ENCODE data around the gene CAPN2.

The CAPN2 gene

GRCh38 chr1:223724376-223724775 lies 12.0 kb downstream of the CAPN2 start:
- Histone ChIP-seq H3F3A (ENCODE audit: insufficient read depth, low read length) (peaks cover 6% of the 10 kb centered on the region), H3K9ac (ENCODE audit: low read length) (no peak overlapping the region), H4K20me1 (ENCODE audit: insufficient read depth, low read length) (no peaks in the 10 kb centered on the region), H3K27ac (ENCODE audit: low read length) (no peak overlapping the region), H3K4me3 (ENCODE audit: low read length) (no peak overlapping the region), H3K4me1 (ENCODE audit: low read length) (peaks cover 41% of the 10 kb centered on the region), H3K9me3 (replicated peaks; ENCODE audit: insufficient read depth, low read length) (no peaks in the 10 kb centered on the region), H3K4me2 (ENCODE audit: low read depth, low read length) (no peak overlapping the region), H2AFZ (ENCODE audit: low read length) (no peak overlapping the region), H3K36me3 (replicated peaks; ENCODE audit: insufficient read depth, low read length) (no peaks in the 10 kb centered on the region), H3K9me2 (replicated peaks; ENCODE audit: insufficient read depth, low read length) (no peaks in the 10 kb centered on the region), H3K79me2 (ENCODE audit: low read length) (peaks cover 27% of the 10 kb centered on the region), H3K27me3 (replicated peaks; ENCODE audit: insufficient read depth, low read length) (no peaks in the 10 kb centered on the region)
- TF ChIP-seq EZH2phosphoT487 (IDR thresholded peaks at IDR 0.05; ENCODE audit: low read length), result no peak
- TF ChIP-seq CTCF (IDR thresholded peaks at IDR 0.05; ENCODE audit: low read length), result no peak
- TF ChIP-seq EZH2 (optimal IDR thresholded peaks at IDR 0.05; ENCODE audit: low read depth, low read length), result no peak
- no peak for DNase-seq

DNA sequence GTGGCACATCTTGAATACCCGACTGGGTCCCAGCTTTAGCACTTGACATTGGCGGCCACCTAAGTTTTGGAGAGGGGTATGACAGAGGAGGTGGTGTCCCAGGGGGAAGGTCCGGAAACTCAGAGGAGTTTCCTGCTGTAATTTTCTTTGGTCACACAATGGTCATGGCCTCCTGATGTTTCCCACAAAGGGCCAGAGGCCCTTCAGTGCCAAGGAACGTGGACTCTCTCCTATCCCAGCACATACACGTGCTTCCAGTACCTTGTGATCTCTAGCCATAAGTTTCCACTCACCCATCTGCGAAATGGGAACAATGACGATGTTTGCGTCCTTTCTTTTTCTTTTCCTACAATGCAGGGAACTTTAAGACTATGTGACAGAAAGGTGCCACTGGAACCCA lies 13.2 kb downstream of the CAPN2 start:
- Histone ChIP-seq H3K79me2 (ENCODE audit: low read length) (peaks cover 28% of the 10 kb centered on the region), H2AFZ (ENCODE audit: low read length) (no peak overlapping the region), H3K9ac (ENCODE audit: low read length) (no peak overlapping the region), H3K4me2 (ENCODE audit: low read depth, low read length) (no peak overlapping the region), H3K27ac (ENCODE audit: low read length) (no peak overlapping the region), H3K4me1 (ENCODE audit: low read length) (peaks cover 39% of the 10 kb centered on the region), H3K4me3 (ENCODE audit: low read length) (no peak overlapping the region), H3K36me3 (replicated peaks; ENCODE audit: insufficient read depth, low read length) (no peaks in the 10 kb centered on the region), H3K9me3 (replicated peaks; ENCODE audit: insufficient read depth, low read length) (no peaks in the 10 kb centered on the region), H3K27me3 (replicated peaks; ENCODE audit: insufficient read depth, low read length) (no peaks in the 10 kb centered on the region), H4K20me1 (ENCODE audit: insufficient read depth, low read length) (no peaks in the 10 kb centered on the region), H3F3A (ENCODE audit: insufficient read depth, low read length) (peaks cover 6% of the 10 kb centered on the region), H3K9me2 (replicated peaks; ENCODE audit: insufficient read depth, low read length) (no peaks in the 10 kb centered on the region)
- DNase-seq, result no peak
- TF ChIP-seq EZH2phosphoT487 (IDR thresholded peaks at IDR 0.05; ENCODE audit: low read length) (no peak), EZH2 (optimal IDR thresholded peaks at IDR 0.05; ENCODE audit: low read depth, low read length) (no peak), CTCF (IDR thresholded peaks at IDR 0.05; ENCODE audit: low read length) (no peak)

GRCh38 chr1:223726380-223727001 lies 14.2 kb downstream of the CAPN2 start:
- Histone ChIP-seq H3K9me3 (replicated peaks; ENCODE audit: insufficient read depth, low read length) (no peaks in the 10 kb centered on the region), H4K20me1 (ENCODE audit: insufficient read depth, low read length) (no peaks in the 10 kb centered on the region), H3K4me3 (ENCODE audit: low read length) (0 out of 2 replicates have a peak overlapping the region, but pooled peaks have one; percentile 16), H3F3A (ENCODE audit: insufficient read depth, low read length) (peaks cover 6% of the 10 kb centered on the region), H2AFZ (ENCODE audit: low read length) (peak overlapping the region; percentile 83), H3K36me3 (replicated peaks; ENCODE audit: insufficient read depth, low read length) (no peaks in the 10 kb centered on the region), H3K4me2 (ENCODE audit: low read depth, low read length) (peak overlapping the region; percentile 53), H3K79me2 (ENCODE audit: low read length) (peaks cover 32% of the 10 kb centered on the region), H3K27ac (ENCODE audit: low read length) (peak overlapping the region; percentile 71), H3K27me3 (replicated peaks; ENCODE audit: insufficient read depth, low read length) (no peaks in the 10 kb centered on the region), H3K9ac (ENCODE audit: low read length) (peak overlapping the region; percentile 24; the same call in 1 of the 2 replicates), H3K4me1 (ENCODE audit: low read length) (peaks cover 30% of the 10 kb centered on the region), H3K9me2 (replicated peaks; ENCODE audit: insufficient read depth, low read length) (no peaks in the 10 kb centered on the region)
- TF ChIP-seq CTCF (IDR thresholded peaks at IDR 0.05; ENCODE audit: low read length) (no peak), EZH2 (optimal IDR thresholded peaks at IDR 0.05; ENCODE audit: low read depth, low read length) (no peak), EZH2phosphoT487 (IDR thresholded peaks at IDR 0.05; ENCODE audit: low read length) (no peak)
- peak; percentile 82 for DNase-seq
